HAP-1 (cell line): Measurements from ENCODE around the gene JARID2.
A peak's percentile ranks its signal among the peaks of the same experiment; 100 is the strongest.

ENCODE experiments used
- DNase-seq, 2 experiments: peaks; one replicate each; pipeline ENCODE4 v3.0.0-alpha.2; 2016 to 2020; ENCODE audit warnings: low spot score in 2 of 2
- H3K27me3 ChIP-seq: fragments of 250-450 bp; sonication (Bioruptor Pico); 2 replicates; pipeline ENCODE4 v1.5.1; 2020; ENCODE audit warnings: low read depth, mild to moderate bottlenecking, moderate library complexity
- H3K36me3 ChIP-seq: fragments of 250-450 bp; sonication (Bioruptor Pico); replicated peaks from 2 replicates; pipeline ENCODE4 v1.5.1; 2020; ENCODE audit warnings: mild to moderate bottlenecking
- H3K4me1 ChIP-seq: fragments of 250-450 bp; sonication (Bioruptor Pico); 2 replicates; pipeline ENCODE4 v1.5.1; 2020; ENCODE audit warnings: mild to moderate bottlenecking
- H3K4me3 ChIP-seq: fragments of 250-450 bp; sonication (Bioruptor Pico); 2 replicates; pipeline ENCODE4 v1.5.1; 2020; ENCODE audit warnings: mild to moderate bottlenecking, moderate library complexity
- H3K9me3 ChIP-seq: fragments of 250-450 bp; sonication (Bioruptor Pico); 2 replicates; pipeline ENCODE4 v1.5.1; 2020; ENCODE audit warnings: mild to moderate bottlenecking, moderate library complexity
- in situ Hi-C: fragments of 300-500 bp; cut with MboI; formaldehyde crosslinking; loops from 3 replicates; pipeline ENCODE4 v1.14.3; 2020; ENCODE audit warnings: low sequenced_read_pairs, inconsistent platforms, mixed read lengths

The JARID2 gene

DNA sequence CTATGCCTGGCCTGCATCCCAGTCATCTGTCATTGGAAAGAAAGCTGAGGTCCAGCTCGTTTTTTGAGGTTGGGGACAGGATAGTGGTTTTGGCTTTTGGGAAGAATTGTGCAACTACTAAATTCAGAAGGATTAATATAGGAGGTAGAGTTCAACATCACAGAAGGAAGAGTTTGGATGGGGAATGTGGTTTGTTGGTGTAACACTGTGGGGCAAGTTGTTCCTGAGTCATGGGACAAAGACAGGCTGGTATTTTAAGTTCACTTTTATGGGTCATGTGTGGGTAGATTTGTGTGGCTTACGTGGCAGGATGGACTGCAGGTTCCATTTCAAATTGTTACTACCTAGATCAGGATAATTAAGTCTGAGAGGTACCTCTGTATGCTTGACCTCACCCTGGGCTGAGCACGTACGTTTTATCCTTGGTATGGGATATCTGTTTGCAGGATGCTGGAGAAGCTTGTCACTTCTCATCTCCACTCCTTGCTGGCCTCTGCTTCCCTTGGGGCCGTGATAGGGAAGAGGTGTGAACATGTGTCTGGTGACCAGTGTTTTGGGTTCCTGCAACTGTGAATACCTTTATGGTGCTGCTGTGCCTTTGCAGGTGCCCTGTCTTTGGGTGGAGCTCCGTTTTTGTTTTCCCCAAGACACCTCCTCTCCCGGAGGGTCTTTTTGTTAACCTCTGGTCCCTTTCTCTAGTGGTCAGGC is 177.6 kb downstream of the JARID2 start:
- Histone ChIP-seq H3K9me3 (peaks cover 3% of the 10 kb centered on the region), H3K36me3 (no peaks in the 10 kb centered on the region), H3K4me1 (peaks cover 10% of the 10 kb centered on the region; the same call in 1 of the 2 replicates), H3K27me3 (no peaks in the 10 kb centered on the region), H3K4me3 (no peak overlapping the region)
- in situ Hi-C loops, result no loop called here
- no peak for DNase-seq

DNA sequence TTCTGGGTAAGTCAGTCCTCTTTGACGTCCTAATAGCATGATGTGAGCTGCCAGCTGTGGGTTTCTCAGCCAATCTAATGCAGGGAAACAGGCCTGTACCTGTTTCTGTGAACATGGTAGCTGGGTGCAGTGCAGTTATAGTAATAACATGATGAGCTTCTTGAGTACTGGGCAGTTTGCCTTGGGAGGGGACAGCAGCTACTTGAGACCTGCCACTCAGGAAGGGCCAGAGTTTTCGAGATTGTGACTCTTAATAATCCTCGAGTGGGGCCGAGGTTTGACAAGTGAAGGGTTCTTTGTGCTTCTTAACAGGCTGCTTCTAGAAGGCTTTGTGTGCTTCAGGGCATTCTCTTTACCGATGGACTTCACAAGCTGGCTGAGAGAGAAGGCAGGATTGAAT is 180.1 kb downstream of the JARID2 start:
- H3K36me3 ChIP-seq, result no peaks in the 10 kb centered on the region
- H3K4me1 ChIP-seq, result peaks cover 10% of the 10 kb centered on the region; the same call in 1 of the 2 replicates
- no peak for DNase-seq
- H3K27me3 ChIP-seq, result no peaks in the 10 kb centered on the region
- H3K9me3 ChIP-seq, result no peaks in the 10 kb centered on the region
- no peak overlapping the region for H3K4me3 ChIP-seq
- in situ Hi-C loops, result no loop called here

GRCh38 chr6:15426395-15426794 is 180.5 kb downstream of the JARID2 start:
- Histone ChIP-seq H3K4me3 (no peak overlapping the region), H3K4me1 (peaks cover 13% of the 10 kb centered on the region), H3K36me3 (no peaks in the 10 kb centered on the region), H3K9me3 (no peaks in the 10 kb centered on the region), H3K27me3 (no peaks in the 10 kb centered on the region)
- in situ Hi-C loops, result no loop called here
- no peak for DNase-seq

- Histone ChIP-seq H3K27me3 (no peaks in the 10 kb centered on the region), H3K36me3 (no peaks in the 10 kb centered on the region), H3K4me1 (peaks cover 18% of the 10 kb centered on the region), H3K4me3 (no peak overlapping the region), H3K9me3 (no peaks in the 10 kb centered on the region)
- in situ Hi-C loops, result no loop called here
- DNase-seq, result no peak
Observed at GRCh38 chr6:15426901-15427300, 181.0 kb downstream of the JARID2 start.

- Histone ChIP-seq H3K4me3 (no peak overlapping the region), H3K9me3 (no peaks in the 10 kb centered on the region), H3K36me3 (no peaks in the 10 kb centered on the region), H3K4me1 (peaks cover 18% of the 10 kb centered on the region), H3K27me3 (no peaks in the 10 kb centered on the region)
- no peak for DNase-seq
- in situ Hi-C loops, result no loop called here
Observed at GRCh38 chr6:15427331-15428070, 181.6 kb downstream of the JARID2 start.

DNA sequence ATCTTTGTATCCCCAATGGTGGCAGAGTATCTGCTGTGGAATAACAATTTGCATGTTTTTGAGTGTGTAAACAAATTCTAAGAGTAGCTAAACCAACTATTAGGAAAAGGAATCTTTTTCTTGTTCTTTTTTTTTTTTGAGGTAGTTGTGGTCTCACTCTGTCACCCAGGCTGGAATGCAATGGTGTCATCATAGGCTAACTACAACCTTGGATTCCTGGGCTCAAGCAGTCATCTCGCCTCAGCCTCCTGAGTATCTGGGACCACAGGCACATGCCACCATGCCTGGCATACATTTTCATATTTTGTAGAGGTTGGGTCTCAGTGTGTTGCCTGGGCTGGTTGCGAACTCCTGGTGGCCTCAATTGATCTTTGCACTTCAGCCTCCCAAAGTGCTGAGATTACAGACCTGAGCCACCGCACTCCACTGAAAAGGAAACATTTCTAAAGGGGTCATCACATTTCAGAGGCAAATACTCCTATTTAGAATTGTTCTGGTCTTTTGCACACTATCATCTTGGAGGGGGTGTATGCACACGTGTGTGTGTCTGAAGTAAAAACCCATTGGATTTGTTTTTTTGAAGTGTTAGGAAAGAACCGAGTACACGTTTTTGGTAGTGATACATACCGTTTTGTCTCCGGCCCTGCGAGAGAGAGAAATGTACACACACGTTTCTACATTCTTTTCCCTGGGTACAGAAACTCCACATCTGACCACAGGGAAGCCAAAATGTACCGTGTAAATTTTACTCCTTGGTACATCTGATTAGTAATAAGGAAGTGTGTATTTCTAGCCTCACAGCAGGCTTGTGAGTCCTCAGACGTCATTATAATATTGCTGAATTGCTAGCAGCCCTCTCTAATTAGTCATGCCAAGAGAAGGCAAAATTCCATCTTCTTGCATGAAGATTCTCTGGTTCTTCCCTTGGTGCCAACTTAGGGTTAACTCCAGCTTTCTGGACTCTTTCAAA is 183.6 kb downstream of the JARID2 start:
- Histone ChIP-seq H3K9me3 (no peaks in the 10 kb centered on the region), H3K4me1 (peaks cover 24% of the 10 kb centered on the region), H3K4me3 (no peak overlapping the region), H3K36me3 (no peaks in the 10 kb centered on the region), H3K27me3 (no peaks in the 10 kb centered on the region)
- DNase-seq, result no peak
- in situ Hi-C loops, result no loop called here

GRCh38 chr6:15430186-15430585 is 184.3 kb downstream of the JARID2 start:
- peaks cover 24% of the 10 kb centered on the region for H3K4me1 ChIP-seq

DNA sequence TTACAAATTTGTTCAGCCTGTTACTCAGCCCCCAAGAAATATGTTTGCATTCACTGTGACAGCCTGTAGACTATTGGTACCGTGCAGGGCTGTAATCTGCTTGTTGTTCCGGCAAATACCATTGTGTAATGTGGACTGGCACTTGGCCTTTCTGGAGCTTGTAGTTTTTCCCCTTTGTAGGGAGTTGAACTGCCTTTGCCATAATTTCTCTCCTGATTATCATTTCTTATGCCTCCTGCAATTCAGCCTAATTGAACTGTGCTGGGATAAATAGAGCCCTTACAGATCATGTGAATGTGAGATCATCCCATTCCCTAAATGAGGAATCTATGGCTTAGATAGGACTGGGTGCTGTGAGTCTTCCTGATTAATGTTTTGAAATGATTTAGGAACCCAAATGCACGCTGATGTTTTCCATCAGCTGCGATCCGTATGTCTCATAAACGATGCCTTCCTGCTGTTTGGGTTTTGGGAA is 185.1 kb downstream of the JARID2 start:
- H3K9me3 ChIP-seq, result no peaks in the 10 kb centered on the region
- peaks cover 24% of the 10 kb centered on the region for H3K4me1 ChIP-seq
- no peaks in the 10 kb centered on the region for H3K36me3 ChIP-seq
- H3K27me3 ChIP-seq, result no peaks in the 10 kb centered on the region
- H3K4me3 ChIP-seq, result no peak overlapping the region
- in situ Hi-C loops, result no loop called here
- DNase-seq, result no peak

More at GRCh38 chr6:15430186-15430585, 184.3 kb downstream of the JARID2 start:
- no peak for DNase-seq
- H3K4me3 ChIP-seq, result no peak overlapping the region
- in situ Hi-C loops, result no loop called here
- no peaks in the 10 kb centered on the region for H3K27me3 ChIP-seq
- H3K9me3 ChIP-seq, result no peaks in the 10 kb centered on the region
- H3K36me3 ChIP-seq, result no peaks in the 10 kb centered on the region

GRCh38 chr6:15431762-15432483 is 186.1 kb downstream of the JARID2 start:
- peaks cover 19% of the 10 kb centered on the region for H3K4me1 ChIP-seq
- in situ Hi-C loops, result no loop called here
- H3K9me3 ChIP-seq, result no peaks in the 10 kb centered on the region
- H3K27me3 ChIP-seq, result no peaks in the 10 kb centered on the region
- DNase-seq, result no peak
- no peak overlapping the region for H3K4me3 ChIP-seq
- no peaks in the 10 kb centered on the region for H3K36me3 ChIP-seq

GRCh38 chr6:15433511-15433861 is 187.6 kb downstream of the JARID2 start:
- in situ Hi-C loops, result no loop called here
- no peak for DNase-seq

GRCh38 chr6:15434263-15434662 is 188.4 kb downstream of the JARID2 start:
- Histone ChIP-seq H3K4me3 (no peak overlapping the region), H3K9me3 (no peaks in the 10 kb centered on the region), H3K27me3 (no peaks in the 10 kb centered on the region), H3K36me3 (no peaks in the 10 kb centered on the region), H3K4me1 (peaks cover 16% of the 10 kb centered on the region)
- in situ Hi-C loops, result no loop called here
- DNase-seq, result peak in 1 of 2 experiments; percentile 13

More at GRCh38 chr6:15433511-15433861, 187.6 kb downstream of the JARID2 start:
- Histone ChIP-seq H3K9me3 (no peaks in the 10 kb centered on the region), H3K4me3 (no peak overlapping the region), H3K27me3 (no peaks in the 10 kb centered on the region), H3K4me1 (peaks cover 14% of the 10 kb centered on the region), H3K36me3 (no peaks in the 10 kb centered on the region)

GRCh38 chr6:15434823-15435380 is 189.0 kb downstream of the JARID2 start:
- Histone ChIP-seq H3K4me3 (no peak overlapping the region), H3K36me3 (no peaks in the 10 kb centered on the region), H3K9me3 (no peaks in the 10 kb centered on the region), H3K4me1 (peaks cover 16% of the 10 kb centered on the region), H3K27me3 (no peaks in the 10 kb centered on the region)
- no peak for DNase-seq
- in situ Hi-C loops, result no loop called here

DNA sequence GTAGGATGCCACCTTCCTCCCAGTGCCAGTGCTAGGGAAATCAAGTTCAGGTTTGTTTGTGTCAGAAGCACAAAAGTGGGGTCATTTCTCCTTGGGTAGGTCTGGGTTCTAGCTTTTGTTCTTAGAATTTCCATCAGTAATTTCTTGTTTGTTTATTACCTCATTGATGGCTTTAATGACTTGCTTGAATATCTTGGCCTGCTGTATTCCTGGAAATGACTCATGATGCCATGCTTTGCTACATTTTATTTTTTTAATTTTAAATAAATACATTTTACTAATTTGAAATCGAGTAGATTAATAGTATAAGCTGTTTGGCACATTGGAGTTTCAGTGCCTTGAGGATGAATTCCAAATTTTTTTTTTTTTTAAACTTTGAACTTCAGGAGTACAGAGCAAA is 189.6 kb downstream of the JARID2 start:
- Histone ChIP-seq H3K4me3 (no peak overlapping the region), H3K9me3 (no peaks in the 10 kb centered on the region), H3K4me1 (peaks cover 16% of the 10 kb centered on the region), H3K27me3 (no peaks in the 10 kb centered on the region), H3K36me3 (no peaks in the 10 kb centered on the region)
- in situ Hi-C loops, result no loop called here
- DNase-seq, result no peak
